ENCODE results near the gene PLPP6.

- TF ChIP-seq POLR2A (IDR thresholded peaks at IDR 0.05; ENCODE audit: low read depth, low read length) = no peak
- TF ChIP-seq CTCF (IDR thresholded peaks at IDR 0.05; ENCODE audit: extremely low read depth in 1 of 2, insufficient read depth in 1 of 2, low read depth in 1 of 2, low read length in 2 of 2) = no peak
- TF ChIP-seq MAX (IDR thresholded peaks at IDR 0.05; ENCODE audit: insufficient read depth, insufficient read length) = no peak
- TF ChIP-seq EZH2 (IDR thresholded peaks at IDR 0.05; ENCODE audit: borderline replicate concordance, low read depth, low read length, severe bottlenecking) = no peak
- TF ChIP-seq POLR2AphosphoS5 (IDR thresholded peaks at IDR 0.05; ENCODE audit: insufficient read depth, low read depth, low read length) = no peak
- no peak for TF ChIP-seq MYC (IDR thresholded peaks at IDR 0.05; ENCODE audit: low read depth, low read length)
- no peak for TF ChIP-seq JUN (IDR thresholded peaks at IDR 0.05; ENCODE audit: borderline replicate concordance, insufficient read depth, insufficient read length, low read depth)
- TF ChIP-seq FOS (IDR thresholded peaks at IDR 0.05; ENCODE audit: borderline replicate concordance, insufficient read depth, low read length) = no peak
These were observed 483 bp upstream of the PLPP6 start for GRCh38 chr9:4661611-4662010.
